Upper lobe of left lung (tissue), 6 donors: ENCODE results near the gene PRICKLE3. TPM values are rescaled to one million over a fixed set of nuclear protein-coding genes. Genes with fewer than 3 reads are reported as not detected.

Experiments used
- ATAC-seq, 2 donors: fragments of 200-7000 bp; cut with Tn5 transposase; one replicate each; pipeline ENCODE4 v1.9.1; 2022; ENCODE audit warnings: mild to moderate bottlenecking in 2 of 2, moderate library complexity in 2 of 2; ENCODE audit not compliant: low FRiP score in 2 of 2
- DNase-seq, 2 donors: peaks; one replicate each; pipeline ENCODE4 v3.0.0-alpha.2; 2019 to 2020
- H3K27ac ChIP-seq, 4 donors: fragments of 200-600 bp; sonication (generic); one replicate each; pipeline ENCODE4 v1.5.1; 2016 to 2019
- H3K27me3 ChIP-seq, 4 donors: fragments of 200-600 bp; sonication (generic); one replicate each; pipeline ENCODE4 v1.5.1; 2017 to 2019
- H3K36me3 ChIP-seq, 4 donors: fragments of 200-600 bp; sonication (generic); one replicate each; pipeline ENCODE4 v1.5.1; 2016 to 2019
- H3K4me1 ChIP-seq, 4 donors: fragments of 200-600 bp; sonication (generic); one replicate each; pipeline ENCODE4 v1.5.1; 2018 to 2019
- H3K4me3 ChIP-seq, 4 donors: fragments of 200-600 bp; sonication (generic); one replicate each; pipeline ENCODE4 v1.5.1; 2017 to 2019; ENCODE audit warnings: mild to moderate bottlenecking in 2 of 4, moderate library complexity in 1 of 4
- H3K9me3 ChIP-seq, 4 donors: fragments of 200-600 bp; sonication (generic); one replicate each; pipeline ENCODE4 v1.5.1; 2018 to 2019
- EP300 ChIP-seq, 4 donors: sonication (generic); formaldehyde crosslinking; IDR thresholded peaks; one replicate each; pipeline ENCODE4 v1.5.1; 2017; ENCODE audit warnings: antibody characterized with exemption in 4 of 4, control low read depth in 2 of 4
- POLR2A ChIP-seq, 4 donors: fragments of 450-650 bp; IDR thresholded peaks; one replicate each; pipeline ENCODE4 v1.5.1; 2016 to 2017; ENCODE audit warnings: antibody characterized with exemption in 4 of 4, mild to moderate bottlenecking in 2 of 4
- POLR2AphosphoS5 ChIP-seq, 2 donors: sonication (generic); formaldehyde crosslinking; IDR thresholded peaks; one replicate each; pipeline ENCODE4 v1.5.1; 2017; ENCODE audit warnings: antibody characterized with exemption in 2 of 2
- WGBS, 2 donors: methylation state at CpG; one replicate each; pipeline ENCODE4 v1.1.5; 2017 to 2018; 5-methylcytosine and 5-hydroxymethylcytosine counted together
- total RNA-seq, 6 donors: library from RNA; depleted of rRNA in 4 of 6; stranded (reverse); fragments of >200 nt in 4 of 6; gene quantifications; one replicate each; pipeline versions ENCODE4 v1.1.0 to v1.2.1, GENCODE V29; 2016 to 2021
- TF ChIP-seq, protein P1 (sequence below), 6 experiments: fragments of 450-650 bp in 4 of 6; fragments of 200-600 bp in 2 of 6; sonication (generic) in 2 of 6; IDR thresholded peaks; one replicate each; pipeline ENCODE4 v1.5.1; 2016 to 2019; ENCODE audit warnings: antibody characterized with exemption in 6 of 6
- donor health status: DM: no; HTN: no; CAD: no; lungs with moderate emphysema.
- donor health status: DM: no; HTN: yes; CAD: no; lungs with severe emphysema.

Gene PRICKLE3
- total RNA-seq, 6 donors from 2014 or later: 14.4 to 43.0 (median 19.7) TPM

DNA sequence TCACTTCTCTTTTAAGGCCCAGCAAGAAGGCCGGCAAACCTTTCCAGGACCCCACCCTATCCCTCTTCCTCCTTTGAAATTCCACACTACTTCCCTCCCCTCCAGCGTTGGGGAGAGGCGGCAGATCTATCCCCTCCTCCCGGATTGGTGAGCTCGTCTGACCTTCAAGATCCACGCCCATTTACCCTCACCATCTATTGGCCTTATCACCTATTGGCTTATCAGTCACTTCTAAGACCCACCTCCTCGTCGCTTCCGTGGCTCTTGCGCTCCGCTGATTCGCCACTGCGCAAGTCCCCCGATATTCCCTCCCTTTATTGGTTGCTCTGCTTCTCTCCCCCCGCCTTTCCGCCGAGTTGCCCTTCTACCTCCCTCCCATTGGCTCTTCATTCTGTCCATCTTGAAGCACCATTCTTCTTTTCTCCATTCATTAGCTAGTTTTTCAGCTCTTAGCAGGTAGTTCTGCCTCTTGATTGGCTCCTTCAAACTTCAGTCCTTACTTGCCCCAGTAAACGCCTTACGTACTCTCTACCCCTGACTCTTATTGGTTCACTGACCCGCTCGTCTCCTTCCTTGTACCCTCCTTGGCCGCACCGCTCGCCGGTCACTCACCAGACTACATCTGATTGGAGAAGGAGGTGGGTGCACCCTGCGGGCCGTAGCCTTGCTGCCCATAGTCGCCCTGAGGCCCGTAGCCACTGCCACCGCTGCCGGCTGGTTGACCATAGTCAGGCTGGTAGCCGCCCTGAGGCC, 4.8 kb upstream of the PRICKLE3 start:
- TF ChIP-seq, protein P1, sequence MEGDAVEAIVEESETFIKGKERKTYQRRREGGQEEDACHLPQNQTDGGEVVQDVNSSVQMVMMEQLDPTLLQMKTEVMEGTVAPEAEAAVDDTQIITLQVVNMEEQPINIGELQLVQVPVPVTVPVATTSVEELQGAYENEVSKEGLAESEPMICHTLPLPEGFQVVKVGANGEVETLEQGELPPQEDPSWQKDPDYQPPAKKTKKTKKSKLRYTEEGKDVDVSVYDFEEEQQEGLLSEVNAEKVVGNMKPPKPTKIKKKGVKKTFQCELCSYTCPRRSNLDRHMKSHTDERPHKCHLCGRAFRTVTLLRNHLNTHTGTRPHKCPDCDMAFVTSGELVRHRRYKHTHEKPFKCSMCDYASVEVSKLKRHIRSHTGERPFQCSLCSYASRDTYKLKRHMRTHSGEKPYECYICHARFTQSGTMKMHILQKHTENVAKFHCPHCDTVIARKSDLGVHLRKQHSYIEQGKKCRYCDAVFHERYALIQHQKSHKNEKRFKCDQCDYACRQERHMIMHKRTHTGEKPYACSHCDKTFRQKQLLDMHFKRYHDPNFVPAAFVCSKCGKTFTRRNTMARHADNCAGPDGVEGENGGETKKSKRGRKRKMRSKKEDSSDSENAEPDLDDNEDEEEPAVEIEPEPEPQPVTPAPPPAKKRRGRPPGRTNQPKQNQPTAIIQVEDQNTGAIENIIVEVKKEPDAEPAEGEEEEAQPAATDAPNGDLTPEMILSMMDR (IDR thresholded peaks at IDR 0.05): peak in 2 of 6 experiments; percentile 13 to 28
- TF ChIP-seq POLR2AphosphoS5 (IDR thresholded peaks at IDR 0.05): peak; percentile 17 to 86
- TF ChIP-seq POLR2A (IDR thresholded peaks at IDR 0.05): peak in 3 of 4 donors; percentile 72 to 87 (median 85)
- no peak for TF ChIP-seq EP300 (IDR thresholded peaks at IDR 0.05)
- 0 to 27% methylated on average over 24 of the region's 32 CpGs for WGBS, 2 donors
- DNase-seq (peak in 1 of 2 donors; percentile 95), ATAC-seq (peak; percentile 94)
- no peaks in the 10 kb centered on the region for H3K9me3 ChIP-seq
- H3K27me3 ChIP-seq: no peaks in the 10 kb centered on the region
- peaks cover 6 to 8% (median 7%) of the 10 kb centered on the region in 4 donors for H3K4me1 ChIP-seq
- H3K36me3 ChIP-seq: no peaks in the 10 kb centered on the region
- H3K4me3 ChIP-seq: peak overlapping the region; percentile 51 to 74 (median 60)
- peak overlapping the region; percentile 82 to 90 (median 86) for H3K27ac ChIP-seq

DNA sequence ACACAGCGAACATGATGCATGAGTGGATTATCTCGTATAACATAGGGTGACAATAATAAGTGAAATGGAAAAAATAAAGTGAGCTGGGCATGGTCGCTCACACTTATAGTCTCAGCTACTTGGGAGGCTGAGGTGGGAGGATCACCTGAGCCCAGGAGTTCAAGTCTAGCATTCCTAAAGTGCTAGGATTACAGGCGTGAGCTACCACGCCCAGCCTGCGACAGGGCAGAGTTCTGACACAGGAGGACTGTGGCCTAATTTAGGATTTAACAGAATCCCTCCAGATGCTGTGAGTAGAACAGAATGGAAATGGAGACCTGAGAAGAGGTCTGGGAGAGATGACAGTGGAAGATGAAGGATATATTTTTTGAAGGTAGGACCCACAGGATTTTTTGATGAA, 3.4 kb upstream of the PRICKLE3 start:
- H3K4me3 ChIP-seq: peak overlapping the region in 2 of 4 donors; percentile 48 to 52
- DNase-seq: no peak
- H3K27me3 ChIP-seq: no peaks in the 10 kb centered on the region
- H3K36me3 ChIP-seq: no peaks in the 10 kb centered on the region
- H3K27ac ChIP-seq: peak overlapping the region; percentile 80 to 89 (median 86)
- peaks cover 7 to 18% (median 12%) of the 10 kb centered on the region in 4 donors for H3K4me1 ChIP-seq
- 70 to 73% methylated on average over 6 of the region's 6 CpGs for WGBS, 2 donors
- TF ChIP-seq EP300 (IDR thresholded peaks at IDR 0.05) (no peak), POLR2AphosphoS5 (IDR thresholded peaks at IDR 0.05) (no peak), POLR2A (IDR thresholded peaks at IDR 0.05) (no peak)
- TF ChIP-seq, protein P1 (IDR thresholded peaks at IDR 0.05): no peak
- no peak for ATAC-seq
- no peaks in the 10 kb centered on the region for H3K9me3 ChIP-seq

DNA sequence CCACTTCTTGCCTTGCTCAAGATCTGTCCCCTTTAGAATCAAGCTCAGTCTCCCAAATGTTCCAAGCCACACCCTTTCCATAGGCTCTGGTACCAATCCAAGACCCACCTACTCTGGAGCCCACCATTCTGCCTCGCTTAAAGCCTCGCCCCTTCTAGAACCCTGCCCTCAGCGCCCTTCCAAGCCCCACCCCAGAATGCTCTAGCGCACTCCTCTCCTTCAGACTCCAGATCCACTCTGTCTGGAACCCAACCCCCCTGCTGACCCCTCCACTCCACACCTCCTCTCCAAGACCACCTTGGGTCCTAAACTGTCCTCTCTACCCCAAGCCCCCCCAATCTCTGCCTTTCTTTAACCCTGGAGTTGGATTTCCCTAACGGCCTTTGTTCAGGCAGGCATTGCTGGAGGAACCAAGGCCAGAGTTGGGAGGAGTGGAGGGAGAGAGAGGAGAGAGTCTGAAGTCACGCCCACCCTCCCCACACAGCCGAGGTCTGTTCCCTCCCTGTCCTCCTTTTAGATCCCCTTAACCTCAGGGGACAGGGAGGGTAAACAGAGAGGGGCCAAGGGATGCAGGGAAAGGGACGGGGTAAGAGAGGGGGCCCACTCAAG, 2.4 kb upstream of the PRICKLE3 start:
- no peak for ATAC-seq
- 62 to 75% methylated on average over 8 of the region's 8 CpGs for WGBS, 2 donors
- H3K27ac ChIP-seq: peak overlapping the region in 1 of 4 donors; percentile 84

GRCh38 chrX:49187526-49187925, 1.4 kb upstream of the PRICKLE3 start:
- WGBS, 2 donors: 82 to 88% methylated on average over 4 to 9 of the region's 10 CpGs
- Histone ChIP-seq H3K27ac (peak overlapping the region in 3 of 4 donors; percentile 79 to 85 (median 84)), H3K4me3 (no peak overlapping the region), H3K36me3 (peaks cover 0 to 11% (median 0%) of the 10 kb centered on the region in 4 donors), H3K27me3 (no peaks in the 10 kb centered on the region), H3K4me1 (peaks cover 9 to 18% (median 14%) of the 10 kb centered on the region in 4 donors), H3K9me3 (no peaks in the 10 kb centered on the region)
- TF ChIP-seq EP300 (IDR thresholded peaks at IDR 0.05) (no peak), POLR2AphosphoS5 (IDR thresholded peaks at IDR 0.05) (no peak), POLR2A (IDR thresholded peaks at IDR 0.05) (no peak)
- TF ChIP-seq, protein P1 (IDR thresholded peaks at IDR 0.05): no peak
- DNase-seq (no peak), ATAC-seq (no peak)

More for the DNA sequence above, 2.4 kb upstream of the PRICKLE3 start:
- Histone ChIP-seq H3K36me3 (peaks cover 0 to 3% (median 0%) of the 10 kb centered on the region in 4 donors), H3K4me3 (no peak overlapping the region), H3K4me1 (peaks cover 9 to 18% (median 14%) of the 10 kb centered on the region in 4 donors), H3K9me3 (no peaks in the 10 kb centered on the region), H3K27me3 (no peaks in the 10 kb centered on the region)
- DNase-seq: no peak
- TF ChIP-seq POLR2A (IDR thresholded peaks at IDR 0.05) (no peak), POLR2AphosphoS5 (IDR thresholded peaks at IDR 0.05) (no peak), EP300 (IDR thresholded peaks at IDR 0.05) (no peak)
- TF ChIP-seq, protein P1 (IDR thresholded peaks at IDR 0.05): no peak
